Measurements from ENCODE around the gene DECR2.

DECR2 gene

GRCh38 chr16:444027-444426 lies 42.3 kb downstream of the DECR2 start:
- DNase-seq (ENCODE audit: low read depth), result no peak

- DNase-seq (ENCODE audit: low read depth), result no peak
These were observed 43.9 kb downstream of the DECR2 start for GRCh38 chr16:445566-445965.

- DNase-seq (ENCODE audit: low read depth), result no peak
These were observed 48.7 kb downstream of the DECR2 start for GRCh38 chr16:450385-450784.

- no peak for DNase-seq (ENCODE audit: low read depth)
These were observed 49.3 kb downstream of the DECR2 start for GRCh38 chr16:450785-451512.

GRCh38 chr16:454397-454940 lies 52.8 kb downstream of the DECR2 start:
- no peak for DNase-seq (ENCODE audit: low read depth)

- no peak for DNase-seq (ENCODE audit: low read depth)
These were observed 53.8 kb downstream of the DECR2 start for GRCh38 chr16:455453-455852.

- DNase-seq (ENCODE audit: low read depth), result no peak
These were observed 55.3 kb downstream of the DECR2 start for GRCh38 chr16:456891-457483.

- peak; percentile 4 for DNase-seq (ENCODE audit: low read depth)
These were observed 56.2 kb downstream of the DECR2 start for GRCh38 chr16:457732-458400.

GRCh38 chr16:459761-460160 lies 58.1 kb downstream of the DECR2 start:
- DNase-seq (ENCODE audit: low read depth), result no peak

- DNase-seq (ENCODE audit: low read depth), result no peak
These were observed 59.1 kb downstream of the DECR2 start for GRCh38 chr16:460787-461186.
